HG03354 (cell line): ENCODE data around the gene NOVA2.

Experiments used
- ATAC-seq: cut with Tn5 transposase; IDR thresholded peaks from one replicate; pipeline ENCODE4 v1.9.1; 2021; ENCODE audit warnings: mild to moderate bottlenecking; ENCODE audit not compliant: unreplicated experiment, poor library complexity, severe bottlenecking

NOVA2 gene

DNA sequence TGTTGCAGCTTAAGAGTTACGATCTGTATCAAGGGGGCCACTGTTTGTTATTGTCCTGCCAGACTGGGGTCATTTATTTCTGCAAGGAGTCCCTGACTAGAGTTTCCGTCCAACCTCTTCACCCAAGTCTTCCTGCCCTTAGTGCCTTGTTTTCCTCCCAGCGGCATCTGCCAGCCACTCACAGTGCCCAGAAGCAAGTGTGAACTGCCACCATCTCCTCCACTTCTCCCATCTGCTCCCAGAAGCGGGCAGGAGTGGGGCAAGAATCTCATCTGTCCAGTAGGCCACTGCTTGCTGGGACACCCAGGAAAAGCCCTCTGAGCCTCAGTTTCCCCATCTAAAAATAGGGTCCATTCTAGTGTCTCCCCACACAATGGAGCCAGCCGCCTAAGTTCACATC is 4.0 kb downstream of the NOVA2 start:
- no peak for ATAC-seq

DNA sequence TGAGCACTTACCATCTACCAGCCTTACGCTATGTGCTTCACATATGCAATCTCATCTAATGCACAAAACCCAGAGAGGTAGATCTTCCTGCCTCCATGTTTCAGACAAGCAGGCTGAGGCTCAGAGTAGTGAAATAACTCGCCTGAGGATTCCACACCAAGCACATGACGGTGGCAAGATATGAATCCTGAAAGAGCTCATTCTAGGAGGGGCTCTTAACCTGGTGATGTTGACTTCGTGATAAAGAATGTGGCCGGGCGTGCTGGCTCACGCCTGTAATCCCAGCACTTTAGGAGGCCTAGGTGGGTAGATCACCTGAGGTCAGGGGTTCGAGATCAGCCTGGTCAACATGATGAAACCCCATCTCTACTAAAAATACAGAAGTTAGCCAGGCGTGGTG is 5.0 kb downstream of the NOVA2 start:
- ATAC-seq, result no peak

DNA sequence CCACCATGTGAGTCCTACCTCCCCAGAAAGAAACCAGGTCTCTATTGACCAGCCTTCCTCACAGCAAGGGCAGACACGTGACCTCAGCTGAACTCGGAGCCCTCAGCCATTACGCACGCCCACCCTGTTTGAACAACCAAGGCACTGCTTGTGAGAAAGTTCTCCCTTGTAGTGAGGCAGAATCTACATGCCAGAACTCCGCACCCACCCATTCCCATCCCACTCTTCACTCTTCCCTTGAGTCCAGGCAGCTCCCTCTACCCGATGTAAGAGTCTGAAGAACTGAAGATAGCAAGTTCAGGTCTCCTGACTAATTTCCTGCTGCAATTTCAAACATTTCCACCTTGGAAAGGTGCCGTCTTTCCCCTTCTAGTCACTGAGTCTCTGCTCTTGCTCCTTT is 6.4 kb downstream of the NOVA2 start:
- no peak for ATAC-seq

DNA sequence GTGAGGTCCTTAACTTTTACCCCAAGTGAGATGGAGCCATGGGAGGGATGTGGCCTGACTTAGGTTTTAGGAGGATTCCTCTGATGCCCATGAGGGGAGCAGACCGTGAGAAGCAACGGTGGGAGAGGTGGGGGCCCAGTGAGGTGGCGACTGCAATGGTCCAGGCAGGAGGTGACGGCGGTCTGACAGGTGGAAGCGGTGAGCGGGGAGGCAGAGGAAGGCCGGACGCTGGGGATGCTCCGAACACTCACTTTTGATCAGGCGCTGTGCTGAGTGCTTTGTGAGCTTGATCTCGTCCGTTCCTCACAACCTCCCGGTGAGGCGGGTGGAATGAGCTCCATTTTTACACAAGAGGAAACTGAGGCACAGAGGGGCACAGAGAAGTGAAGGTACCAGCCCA is 11.6 kb downstream of the NOVA2 start:
- no peak for ATAC-seq

DNA sequence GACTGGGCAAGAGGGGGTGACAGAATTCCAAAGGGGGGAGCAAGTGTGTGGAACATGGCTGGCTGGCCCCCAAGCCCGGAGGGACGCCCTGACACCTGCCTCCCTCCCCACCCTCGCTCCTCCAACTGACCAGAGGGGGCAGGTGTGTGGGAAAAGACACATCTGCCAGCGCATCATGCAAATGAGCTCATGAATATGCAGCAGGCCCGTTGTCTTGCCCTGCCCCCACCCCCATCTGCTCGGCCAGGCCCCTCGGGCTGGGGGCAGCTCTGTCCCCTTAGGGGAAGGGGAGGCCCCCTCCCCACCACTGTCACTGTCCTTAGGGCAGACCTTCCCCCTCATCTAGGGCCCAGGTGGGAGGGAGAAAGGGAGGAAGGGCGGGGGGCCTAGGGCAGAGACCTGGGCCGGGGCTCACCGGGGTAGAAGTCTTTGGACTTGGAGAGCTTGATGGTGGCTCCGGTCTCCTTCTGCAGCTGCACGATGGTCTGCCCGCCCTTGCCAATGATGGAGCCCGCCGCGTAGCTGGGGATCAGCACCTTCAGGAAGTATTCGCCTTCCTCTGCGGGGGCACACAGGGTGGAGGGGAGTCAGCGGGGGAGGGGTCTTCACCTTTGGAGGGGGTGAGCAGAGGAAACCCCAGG is 12.9 kb downstream of the NOVA2 start:
- no peak for ATAC-seq

DNA sequence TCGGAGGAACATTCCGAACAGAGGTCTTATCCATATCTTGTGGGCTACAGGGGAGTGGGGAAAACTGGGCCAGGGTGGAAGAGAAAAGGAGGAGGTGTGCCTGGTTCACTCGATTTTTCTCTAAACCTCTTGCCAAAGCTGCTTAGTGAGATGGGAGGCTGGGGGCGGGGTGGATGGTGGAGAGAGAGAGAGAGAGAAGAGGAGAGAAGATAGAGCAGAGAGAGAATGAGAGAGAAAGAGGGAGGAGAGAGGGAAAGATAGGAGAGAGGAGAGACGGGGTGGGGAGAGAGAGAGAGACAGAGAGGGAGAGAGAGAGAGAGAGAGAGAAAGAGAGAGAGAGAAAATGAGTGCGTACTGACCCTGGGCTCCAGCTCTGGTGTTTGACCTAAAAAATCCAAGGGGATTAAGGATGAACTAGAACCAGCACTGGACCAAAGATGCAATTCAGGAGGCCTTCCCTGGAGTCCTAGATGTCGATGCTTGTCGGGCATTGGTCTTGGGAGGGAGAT is 14.1 kb downstream of the NOVA2 start:
- ATAC-seq, result no peak

DNA sequence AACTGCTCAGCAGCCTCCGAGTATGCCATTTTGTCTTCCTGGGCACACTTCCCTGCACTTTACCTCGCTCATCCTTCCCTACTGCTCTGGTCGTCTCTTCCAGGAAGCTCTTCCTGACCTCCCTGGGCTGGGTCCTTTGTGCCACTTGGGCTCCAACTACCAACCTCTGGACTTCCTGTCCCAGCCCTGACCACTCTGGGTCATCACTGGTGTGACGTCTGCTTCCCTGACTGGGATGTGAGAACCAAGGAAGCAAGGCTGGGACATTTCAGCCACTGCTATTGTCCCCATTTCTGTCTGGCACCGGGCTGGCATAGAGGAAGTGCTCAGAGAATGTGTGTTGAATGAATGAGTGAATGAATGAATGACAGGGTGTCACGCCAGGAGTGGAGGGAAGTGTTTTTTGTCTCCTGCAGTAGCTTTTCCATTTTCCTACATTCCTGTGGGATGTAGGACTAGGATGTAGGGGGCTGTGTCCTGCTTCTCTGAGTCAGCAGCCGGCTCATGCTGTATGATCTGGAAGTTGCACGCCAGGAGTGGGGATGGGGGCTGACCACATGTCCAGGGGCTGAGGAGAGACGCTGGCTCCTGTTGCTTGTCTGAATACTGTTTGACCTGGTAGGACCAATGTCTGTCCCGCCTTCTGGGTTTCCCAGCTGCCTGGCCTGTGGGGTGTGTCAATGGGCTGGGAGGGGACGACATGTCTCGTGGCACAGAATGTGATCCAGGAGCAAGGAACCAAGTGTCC is 14.7 kb downstream of the NOVA2 start:
- no peak for ATAC-seq

DNA sequence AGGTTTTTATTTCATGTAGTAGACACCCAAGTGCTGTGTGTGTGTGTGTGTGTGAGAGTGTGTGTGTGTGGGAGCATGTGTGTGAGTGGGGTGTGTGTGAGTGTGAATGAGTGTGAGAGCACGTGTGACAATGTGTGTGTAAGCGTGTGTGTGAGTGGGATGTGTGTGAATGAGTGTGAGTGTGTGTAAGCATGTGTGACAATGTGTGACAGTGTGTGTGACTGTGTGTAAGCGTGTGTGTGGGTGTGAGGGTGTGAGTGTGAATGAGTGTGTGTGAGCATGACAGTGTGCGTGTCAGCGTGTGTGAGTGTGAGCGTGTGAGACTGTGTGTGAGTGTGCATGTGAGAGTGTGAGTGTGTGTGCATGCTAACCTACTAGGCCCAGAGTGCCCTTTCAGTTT is 15.3 kb downstream of the NOVA2 start:
- no peak for ATAC-seq

DNA sequence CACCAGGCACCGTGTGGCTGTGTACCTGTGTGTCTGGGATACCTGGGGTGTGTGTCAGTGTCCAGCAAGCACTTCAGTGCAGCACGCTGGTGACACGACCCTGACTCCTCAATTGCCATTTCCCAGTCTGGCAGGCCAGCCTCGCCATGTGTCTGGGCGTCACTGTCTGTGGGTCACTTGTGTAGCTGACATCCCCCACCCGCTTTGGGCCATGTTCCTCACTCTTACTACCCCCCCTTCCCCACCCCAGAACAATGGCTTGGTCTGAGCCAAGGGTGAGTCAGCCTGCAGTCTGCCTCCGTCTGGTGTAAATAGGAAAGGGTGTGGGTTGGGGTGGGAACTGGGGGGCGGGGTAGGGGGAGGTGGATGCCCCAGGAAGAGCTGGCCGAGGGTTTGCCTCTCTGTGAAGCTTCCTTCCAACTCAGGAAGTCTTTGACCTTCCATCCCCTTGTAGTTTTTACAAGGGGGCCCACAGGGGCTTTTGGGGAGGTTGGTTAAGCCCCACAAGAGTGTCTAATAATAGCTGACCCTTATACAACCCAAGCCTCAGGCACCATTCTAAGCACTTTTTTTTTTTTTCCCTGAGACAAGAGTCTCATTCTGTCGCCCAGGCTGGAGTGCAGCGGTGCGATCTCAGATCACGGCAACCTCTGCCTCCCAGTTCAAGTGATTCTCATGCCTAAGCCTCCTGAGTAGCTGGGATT is 17.6 kb downstream of the NOVA2 start:
- no peak for ATAC-seq

DNA sequence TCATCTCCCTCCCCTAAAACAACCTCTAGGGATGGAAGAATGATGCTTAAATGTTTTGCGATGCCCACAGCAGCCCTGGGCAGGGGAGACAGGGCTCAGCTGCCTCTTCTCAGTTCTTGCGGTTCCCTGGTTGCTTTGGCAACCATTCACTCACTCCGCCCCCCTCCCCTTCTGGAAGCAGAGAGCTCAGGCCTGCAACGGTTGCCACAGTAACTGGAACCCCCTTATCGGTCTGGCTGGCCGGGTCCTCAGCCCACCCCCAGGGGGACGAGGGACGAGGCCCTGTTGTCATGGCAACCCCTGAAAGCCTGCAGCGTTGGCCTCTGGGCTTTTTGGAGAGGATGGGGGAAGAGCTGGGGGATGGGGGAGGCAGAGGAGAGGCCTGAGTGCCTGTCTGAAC is 19.5 kb downstream of the NOVA2 start:
- ATAC-seq, result no peak

DNA sequence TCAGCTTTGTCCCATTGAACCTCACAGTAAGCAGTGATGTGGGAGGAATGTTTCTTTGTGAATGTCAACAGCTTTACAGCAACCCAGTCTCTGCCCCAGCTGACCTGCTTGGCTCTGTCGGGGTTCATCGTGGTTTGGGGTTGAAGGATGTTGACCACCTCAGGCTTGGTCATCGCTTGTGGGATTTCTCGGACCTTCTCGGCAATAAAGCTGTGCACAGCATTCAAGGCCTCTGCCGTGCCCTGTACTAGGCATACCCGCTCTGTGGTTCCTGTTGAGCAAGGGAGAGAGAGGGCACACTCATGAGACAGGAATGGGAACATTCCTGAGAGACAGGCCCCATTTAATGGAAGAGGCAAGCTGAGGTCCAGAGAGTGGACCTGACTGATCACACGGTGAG is 20.0 kb downstream of the NOVA2 start:
- no peak for ATAC-seq

DNA sequence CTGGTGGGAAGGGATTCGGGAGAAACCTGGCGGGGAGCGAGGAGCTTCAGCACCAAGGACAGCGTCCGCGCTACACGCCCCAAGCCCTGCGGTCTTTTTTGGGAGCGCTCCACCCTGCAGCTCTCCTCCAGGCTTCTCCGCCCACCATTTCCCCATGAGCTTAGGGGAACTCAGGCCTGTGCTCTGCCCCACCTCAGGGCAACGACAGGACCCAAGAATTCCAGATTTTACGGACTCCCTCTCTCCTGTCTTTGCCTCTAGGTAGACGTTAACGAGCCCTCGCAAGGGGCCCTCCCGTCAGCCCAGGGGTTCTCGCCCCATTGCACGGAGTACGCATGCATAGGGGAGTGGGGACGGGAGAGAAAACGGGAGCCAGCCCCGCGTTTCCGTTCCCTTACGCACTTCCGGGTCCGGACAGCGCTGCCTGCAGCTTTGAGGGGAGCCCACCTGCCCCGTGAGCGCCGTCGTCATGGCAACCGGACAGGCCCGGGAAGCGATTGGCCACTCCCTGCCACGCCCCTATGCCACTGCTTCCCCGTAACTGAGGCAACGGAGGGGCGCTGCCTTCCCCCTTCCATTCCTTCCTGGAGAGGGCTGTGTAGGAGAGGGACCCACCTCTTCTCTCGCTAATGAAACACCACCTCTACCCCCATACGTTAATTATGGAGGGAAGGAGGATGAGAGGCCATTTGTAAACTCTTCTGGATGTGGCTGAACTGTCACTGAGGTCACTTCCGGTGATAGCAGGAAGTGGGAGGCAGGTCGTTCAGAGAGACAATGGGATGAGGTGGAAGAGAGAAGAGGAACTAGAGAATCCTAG is 20.8 kb downstream of the NOVA2 start:
- ATAC-seq, result no peak

DNA sequence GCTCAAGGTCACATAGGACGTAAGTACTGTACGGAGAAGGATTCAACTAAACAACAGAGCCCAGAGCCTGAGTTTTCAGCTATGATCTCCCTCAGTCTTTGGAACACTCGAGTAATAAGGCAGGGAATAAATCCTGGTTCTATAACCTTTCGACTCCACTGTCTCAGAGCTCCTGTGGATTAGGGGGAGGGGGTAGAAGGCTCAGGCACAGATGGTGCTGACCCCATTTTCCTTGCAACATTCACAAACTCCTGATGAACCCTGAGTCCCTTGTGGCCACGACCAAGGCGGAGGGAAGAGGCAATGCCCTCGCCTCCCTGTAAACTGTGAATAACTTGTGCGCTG is 21.4 kb downstream of the NOVA2 start:
- no peak for ATAC-seq

DNA sequence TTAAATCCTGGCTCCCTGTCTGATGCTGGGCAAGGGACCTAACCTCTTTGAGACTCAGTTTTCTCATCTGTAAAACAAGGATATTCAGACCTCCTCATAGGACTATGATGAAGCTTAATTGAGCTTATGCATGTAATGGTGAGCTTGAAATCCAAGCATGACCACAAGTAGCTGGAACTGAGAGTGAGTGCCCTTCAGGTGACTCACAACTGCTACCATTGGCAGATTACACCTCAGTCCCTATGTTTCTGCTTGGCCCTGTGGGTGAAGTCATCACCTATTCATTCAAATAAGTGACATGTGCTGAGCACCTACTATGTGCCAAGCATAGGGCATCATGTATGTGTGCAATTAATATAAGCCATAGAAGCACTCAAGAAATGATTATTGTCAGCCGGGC is 25.7 kb downstream of the NOVA2 start:
- ATAC-seq, result no peak

DNA sequence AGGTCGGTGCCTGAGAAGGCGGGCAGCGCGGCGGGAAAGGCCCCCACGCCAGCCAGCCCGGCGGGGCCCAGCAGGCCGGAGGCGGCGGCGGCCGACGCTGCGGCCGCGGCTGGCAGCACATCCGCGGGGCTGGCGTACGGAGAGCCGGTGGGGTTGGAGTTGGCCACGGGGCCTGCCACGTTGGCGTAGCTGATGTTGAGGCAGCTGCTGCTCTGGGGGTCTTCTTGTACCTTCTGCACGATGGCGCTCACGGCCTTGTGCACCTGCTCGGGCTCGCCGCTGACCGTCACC is 33.2 kb downstream of the NOVA2 start:
- no peak for ATAC-seq

DNA sequence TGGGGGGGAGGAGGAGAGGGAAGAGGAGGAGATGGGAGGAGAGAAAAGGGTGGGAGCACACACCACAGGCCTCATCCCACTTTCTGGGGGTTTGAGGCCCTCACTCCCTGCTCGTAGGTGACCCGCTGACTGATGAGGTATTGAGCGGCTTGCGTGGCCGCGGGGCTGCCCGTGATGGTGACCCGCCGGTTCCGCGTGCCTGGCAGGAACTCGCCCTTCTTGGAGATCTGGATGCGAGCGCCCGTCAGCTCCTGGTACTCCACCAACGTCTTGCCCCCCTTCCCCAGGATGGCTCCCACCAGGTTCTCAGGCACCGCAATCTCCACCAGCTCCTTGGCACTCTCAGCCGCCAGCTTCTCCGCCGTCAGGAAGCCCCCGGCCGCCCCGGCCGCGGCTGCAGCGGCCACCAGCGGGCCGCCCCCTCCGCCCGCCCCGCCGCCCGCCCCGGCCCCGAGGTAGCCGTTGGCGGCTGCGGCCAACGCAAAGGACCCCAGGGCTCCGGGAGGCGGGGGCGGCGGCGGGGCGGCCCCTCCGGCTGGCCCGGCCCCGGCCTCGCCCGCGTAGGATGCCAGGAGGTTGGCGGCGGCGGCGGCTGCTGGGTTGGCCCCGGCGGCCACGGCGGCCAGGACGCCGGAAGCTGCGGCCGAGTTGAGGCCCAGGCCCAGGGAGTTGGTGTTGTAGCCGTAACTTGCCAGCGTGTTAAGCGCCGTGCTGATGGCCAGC is 33.7 kb downstream of the NOVA2 start:
- no peak for ATAC-seq

DNA sequence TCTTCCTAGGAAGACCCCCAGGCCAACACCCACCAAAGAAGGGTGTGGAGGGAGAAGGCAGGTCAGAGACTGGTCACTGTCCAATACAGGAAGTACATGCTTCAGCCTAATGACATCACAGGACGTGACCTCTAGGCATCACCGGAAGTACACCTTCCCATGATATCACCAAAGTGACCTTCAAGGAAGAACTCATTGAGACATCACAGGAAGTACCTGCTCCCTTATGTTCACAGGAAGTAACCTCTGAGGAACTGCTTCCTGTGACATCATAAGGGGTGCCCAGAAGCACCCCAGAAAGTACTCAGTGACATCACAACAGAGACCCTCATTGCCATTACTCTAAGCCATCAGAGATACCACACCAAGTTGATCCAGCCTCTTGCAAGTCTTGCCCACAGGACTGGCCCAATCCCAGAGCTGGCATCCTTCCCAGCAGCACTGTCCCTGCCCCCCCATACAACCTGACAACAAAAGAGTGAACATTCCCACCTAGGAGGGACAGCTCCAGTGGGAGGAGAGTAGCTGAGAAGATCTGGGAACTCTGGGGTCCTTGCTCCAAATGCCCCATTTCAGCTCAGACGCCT is 34.8 kb downstream of the NOVA2 start:
- no peak for ATAC-seq

DNA sequence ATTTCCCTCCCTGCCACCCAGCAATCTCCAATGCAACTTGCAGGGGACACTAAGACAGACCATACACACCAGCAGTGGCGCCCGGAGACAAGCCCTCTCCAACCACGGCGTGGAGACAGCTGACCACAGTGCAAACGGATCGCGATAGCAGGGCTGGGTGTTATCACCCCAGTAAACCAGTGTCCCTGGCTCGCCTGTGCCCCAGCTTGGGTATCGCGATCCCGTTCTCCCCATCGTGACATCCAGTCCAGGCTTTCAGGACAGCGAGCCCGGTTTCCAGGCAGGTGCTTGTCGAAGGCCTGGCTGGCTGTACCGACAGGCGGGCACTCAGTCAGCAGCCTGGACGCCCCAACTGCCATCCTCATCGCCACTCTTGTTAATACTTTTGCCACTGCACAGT is 38.4 kb downstream of the NOVA2 start:
- ATAC-seq, result no peak

DNA sequence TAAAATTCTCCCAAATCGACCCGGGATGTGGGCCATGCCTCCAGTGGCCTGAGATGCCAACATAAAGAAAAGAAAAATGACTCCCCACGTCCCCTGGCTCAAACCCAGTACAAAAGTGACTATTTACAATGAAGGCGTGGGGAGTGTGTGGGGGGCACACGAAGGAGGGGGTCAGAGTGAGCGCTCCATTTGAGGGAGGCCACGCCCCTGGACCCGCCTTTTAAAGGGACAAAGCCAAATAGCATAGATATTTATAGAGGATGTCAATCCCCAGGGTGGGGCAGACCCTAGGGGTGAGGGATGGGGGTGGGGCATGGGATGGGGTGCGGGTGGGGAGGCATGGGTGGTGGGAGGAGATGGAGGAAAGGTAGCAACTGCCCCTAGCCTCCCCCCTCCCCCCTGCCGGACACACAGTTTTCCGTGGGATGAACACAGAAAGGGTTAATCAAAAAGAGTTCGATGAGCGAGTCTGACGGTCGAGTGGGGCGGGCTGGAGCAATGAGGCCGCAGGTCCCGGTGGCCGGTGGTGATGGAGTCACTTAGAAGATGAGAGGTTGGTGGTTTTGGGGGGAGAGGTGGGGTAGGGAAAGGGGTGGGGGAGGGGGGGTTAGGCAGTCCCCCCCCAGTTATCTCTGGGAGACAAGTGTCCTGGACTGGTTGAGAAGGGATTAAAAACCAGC is 39.0 kb downstream of the NOVA2 start:
- no peak for ATAC-seq
